Keratinocyte (primary cell): ENCODE data around the gene SF3A1. TPM values are rescaled to one million over a fixed set of nuclear protein-coding genes. Genes with fewer than 3 reads are reported as not detected.
A peak's percentile ranks its signal among the peaks of the same experiment; 100 is the strongest.

Experiments used
- DNase-seq: peaks from one replicate; pipeline ENCODE4 v3.0.0-alpha.2; 2011; ENCODE audit warnings: low read depth, missing footprints, low spot score
- FAIRE-seq: peaks from 2 replicates; lab custom pipeline; 2011; peaks lifted over from hg19 to GRCh38; lab: Jason Lieb, UNC
- H2AFZ ChIP-seq: 2 replicates; pipeline ENCODE4 v1.6.0; 2012; ENCODE audit warnings: low read length, control low read depth, inconsistent platforms; ENCODE audit not compliant: control insufficient read depth
- H3K27ac ChIP-seq: 2 replicates; pipeline ENCODE4 v1.5.1; 2011; ENCODE audit warnings: low read length; ENCODE audit not compliant: control insufficient read depth, insufficient read depth
- H3K27me3 ChIP-seq: 3 replicates; pipeline ENCODE4 v1.6.0; 2011; ENCODE audit warnings: low read length; ENCODE audit not compliant: control insufficient read depth, insufficient read depth; ENCODE audit errors: extremely low read depth
- H3K36me3 ChIP-seq, 2 experiments: 2 replicates in 1 of 2; 3 replicates in 1 of 2; pipeline ENCODE4 v1.5.1; 2011; ENCODE audit warnings: low read length in 2 of 2, mild to moderate bottlenecking in 1 of 2; ENCODE audit not compliant: control insufficient read depth in 2 of 2, insufficient read depth in 2 of 2; ENCODE audit errors: extremely low read depth in 1 of 2
- H3K4me1 ChIP-seq: 3 replicates; pipeline ENCODE4 v1.5.1; 2011; ENCODE audit warnings: low read length; ENCODE audit not compliant: control insufficient read depth, insufficient read depth; ENCODE audit errors: extremely low read depth
- H3K4me2 ChIP-seq: 3 replicates; pipeline ENCODE4 v1.6.0; 2011; ENCODE audit warnings: low read depth, low read length; ENCODE audit not compliant: control insufficient read depth, insufficient read depth; ENCODE audit errors: extremely low read depth
- H3K4me3 ChIP-seq, 3 experiments: fragments of 200-600 bp in 1 of 3; sonication (generic) in 1 of 3; 2 replicates in 2 of 3; 3 replicates in 1 of 3; pipeline ENCODE4 v1.5.1; 2011 to 2016; ENCODE audit warnings: low read length in 3 of 3, mild to moderate bottlenecking in 3 of 3, control low read depth in 2 of 3, inconsistent platforms in 1 of 3, low read depth in 1 of 3, mixed read lengths in 1 of 3, mixed run types in 1 of 3, moderate library complexity in 1 of 3; ENCODE audit not compliant: control insufficient read depth in 2 of 3, insufficient read depth in 2 of 3; ENCODE audit errors: extremely low read depth in 1 of 3
- H3K79me2 ChIP-seq: 2 replicates; pipeline ENCODE4 v1.6.0; 2012; ENCODE audit warnings: low read length; ENCODE audit not compliant: control insufficient read depth, insufficient read depth
- H3K9ac ChIP-seq: 3 replicates; pipeline ENCODE4 v1.6.0; 2011; ENCODE audit warnings: low read length; ENCODE audit not compliant: control insufficient read depth, insufficient read depth; ENCODE audit errors: extremely low read depth
- H3K9me1 ChIP-seq: 3 replicates; pipeline ENCODE4 v1.6.0; 2011; ENCODE audit warnings: low read length; ENCODE audit not compliant: control insufficient read depth, insufficient read depth; ENCODE audit errors: extremely low read depth
- H3K9me3 ChIP-seq: 2 replicates; pipeline ENCODE4 v1.5.1; 2012; ENCODE audit warnings: low read depth, low read length; ENCODE audit not compliant: control insufficient read depth
- H4K20me1 ChIP-seq: 3 replicates; pipeline ENCODE4 v1.6.0; 2011; ENCODE audit warnings: low read length; ENCODE audit not compliant: control insufficient read depth, insufficient read depth; ENCODE audit errors: extremely low read depth
- EZH2 ChIP-seq: IDR thresholded peaks from one replicate; pipeline ENCODE4 v1.6.1; 2012; ENCODE audit warnings: inconsistent platforms, mild to moderate bottlenecking, low read length, moderate library complexity
- dilution Hi-C: fragments of 300-500 bp; cut with MboI; formaldehyde crosslinking; loops from one replicate; pipeline ENCODE4 v1.7.0; 2020; ENCODE audit warnings: low sequenced_read_pairs; ENCODE audit not compliant: extremely low pct_ligation_motif_present
- polyA plus RNA-seq, 5 experiments: library from polyadenylated mRNA; depleted of rRNA in 3 of 5; stranded (reverse) in 3 of 5; stranded (forward) in 1 of 5; unstranded in 1 of 5; fragments of >200 nt; gene quantifications; 1 replicate in 1 of 5; 2 replicates in 3 of 5; 3 replicates in 1 of 5; pipeline versions ENCODE4 v1.2.1 to v1.2.3, GENCODE V29; 2011 to 2012; ENCODE audit warnings: missing spikeins in 2 of 5, low read depth in 1 of 5, low replicate concordance in 1 of 5
- TF ChIP-seq, protein P1 (sequence below), 3 experiments: IDR thresholded peaks in 1 of 3; conservative IDR thresholded peaks in 1 of 3; optimal IDR thresholded peaks in 1 of 3; 2 replicates in 2 of 3; 3 replicates in 1 of 3; pipeline versions ENCODE3 to v1.5.1; 2011; ENCODE audit warnings: low read length in 3 of 3, mild to moderate bottlenecking in 3 of 3, moderate library complexity in 2 of 3, control low read depth in 1 of 3, inconsistent platforms in 1 of 3; ENCODE audit not compliant: insufficient read depth in 2 of 3; ENCODE audit errors: extremely low read depth in 1 of 3

SF3A1 gene
- polyA plus RNA-seq, 1 donor (not counting 4 experiments of a cell fraction or from before 2014, with no cell fraction given): 34.2 TPM

DNA sequence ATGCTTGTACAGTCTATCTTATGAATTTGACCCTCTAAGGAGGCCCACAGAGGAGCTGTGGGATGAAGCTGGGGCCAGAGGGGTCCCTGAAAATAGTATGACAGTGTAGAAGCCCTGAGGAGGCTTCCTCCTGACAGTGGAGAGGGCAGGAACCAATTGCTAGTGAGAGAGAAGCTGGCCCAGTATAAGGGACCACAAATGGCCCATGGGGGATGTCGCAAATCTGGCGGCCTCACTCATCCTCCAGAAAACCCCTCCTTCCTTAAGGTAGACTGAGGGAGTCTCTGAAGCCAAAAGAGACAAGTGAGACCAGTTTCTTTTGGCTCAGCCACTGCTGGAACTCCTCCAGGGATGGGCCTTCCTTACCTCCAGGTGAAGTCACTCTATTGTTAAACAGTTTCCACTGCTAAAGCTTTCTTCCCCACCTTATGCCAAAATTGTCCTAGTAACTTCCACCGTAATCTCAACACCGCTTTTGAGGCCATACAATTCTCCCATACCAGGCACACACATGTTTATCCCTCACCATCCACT lies 49.6 kb downstream of the SF3A1 start:
- dilution Hi-C loops: no loop called here
- DNase-seq (no peak), FAIRE-seq (peak; percentile 70)
- peaks cover 93% of the 10 kb centered on the region for H3K4me1 ChIP-seq
- no peak overlapping the region for H3K9ac ChIP-seq
- TF ChIP-seq EZH2: no peak
- TF ChIP-seq, protein P1, sequence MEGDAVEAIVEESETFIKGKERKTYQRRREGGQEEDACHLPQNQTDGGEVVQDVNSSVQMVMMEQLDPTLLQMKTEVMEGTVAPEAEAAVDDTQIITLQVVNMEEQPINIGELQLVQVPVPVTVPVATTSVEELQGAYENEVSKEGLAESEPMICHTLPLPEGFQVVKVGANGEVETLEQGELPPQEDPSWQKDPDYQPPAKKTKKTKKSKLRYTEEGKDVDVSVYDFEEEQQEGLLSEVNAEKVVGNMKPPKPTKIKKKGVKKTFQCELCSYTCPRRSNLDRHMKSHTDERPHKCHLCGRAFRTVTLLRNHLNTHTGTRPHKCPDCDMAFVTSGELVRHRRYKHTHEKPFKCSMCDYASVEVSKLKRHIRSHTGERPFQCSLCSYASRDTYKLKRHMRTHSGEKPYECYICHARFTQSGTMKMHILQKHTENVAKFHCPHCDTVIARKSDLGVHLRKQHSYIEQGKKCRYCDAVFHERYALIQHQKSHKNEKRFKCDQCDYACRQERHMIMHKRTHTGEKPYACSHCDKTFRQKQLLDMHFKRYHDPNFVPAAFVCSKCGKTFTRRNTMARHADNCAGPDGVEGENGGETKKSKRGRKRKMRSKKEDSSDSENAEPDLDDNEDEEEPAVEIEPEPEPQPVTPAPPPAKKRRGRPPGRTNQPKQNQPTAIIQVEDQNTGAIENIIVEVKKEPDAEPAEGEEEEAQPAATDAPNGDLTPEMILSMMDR (optimal IDR thresholded peaks at IDR 0.05 in 1 of 3, IDR thresholded peaks at IDR 0.05 in 1 of 3, conservative IDR thresholded peaks at IDR 0.05 in 1 of 3; ENCODE audit: extremely low read depth in 1 of 3, insufficient read depth in 2 of 3, low read length in 3 of 3): no peak
- H3K9me1 ChIP-seq: peaks cover 15% of the 10 kb centered on the region
- H3K4me2 ChIP-seq: no peak overlapping the region
- H3K4me3 ChIP-seq: no peak overlapping the region
- peaks cover 8% of the 10 kb centered on the region for H4K20me1 ChIP-seq
- no peak overlapping the region for H2AFZ ChIP-seq
- no peak overlapping the region for H3K27ac ChIP-seq
- peaks cover 0 to 10% of the 10 kb centered on the region in 2 experiments for H3K36me3 ChIP-seq
- H3K27me3 ChIP-seq: no peaks in the 10 kb centered on the region
- H3K79me2 ChIP-seq: peaks cover 41% of the 10 kb centered on the region
- H3K9me3 ChIP-seq: no peaks in the 10 kb centered on the region

DNA sequence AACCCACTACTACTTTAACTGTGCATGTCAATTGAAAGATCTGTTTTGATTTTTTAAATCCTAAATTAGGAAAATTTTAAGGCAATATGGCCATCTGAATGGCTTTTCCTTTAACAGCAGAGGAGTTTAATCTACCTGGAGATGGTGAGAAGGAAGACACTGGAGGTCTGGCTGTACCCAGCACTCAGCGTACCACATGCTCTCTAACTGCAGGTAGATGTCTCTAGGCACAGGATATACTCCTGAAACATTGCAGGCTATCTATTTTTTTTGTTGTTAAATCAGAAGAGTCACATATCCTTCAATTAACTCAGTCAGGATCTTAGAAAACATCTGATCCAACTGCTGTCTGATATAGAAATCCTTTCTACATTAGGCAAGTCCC lies 50.1 kb downstream of the SF3A1 start:
- H3K36me3 ChIP-seq: peaks cover 2 to 12% of the 10 kb centered on the region in 2 experiments
- no peaks in the 10 kb centered on the region for H3K9me3 ChIP-seq
- dilution Hi-C loops: no loop called here
- H3K4me3 ChIP-seq: no peak overlapping the region
- peaks cover 41% of the 10 kb centered on the region for H3K79me2 ChIP-seq
- H4K20me1 ChIP-seq: peaks cover 8% of the 10 kb centered on the region
- TF ChIP-seq, protein P1 (optimal IDR thresholded peaks at IDR 0.05 in 1 of 3, IDR thresholded peaks at IDR 0.05 in 1 of 3, conservative IDR thresholded peaks at IDR 0.05 in 1 of 3; ENCODE audit: extremely low read depth in 1 of 3, insufficient read depth in 2 of 3, low read length in 3 of 3): no peak
- no peak for TF ChIP-seq EZH2
- no peak overlapping the region for H2AFZ ChIP-seq
- DNase-seq: no peak
- H3K9me1 ChIP-seq: peaks cover 15% of the 10 kb centered on the region
- H3K4me2 ChIP-seq: no peak overlapping the region
- FAIRE-seq: no peak
- peaks cover 93% of the 10 kb centered on the region for H3K4me1 ChIP-seq
- H3K27me3 ChIP-seq: no peaks in the 10 kb centered on the region
- no peak overlapping the region for H3K27ac ChIP-seq
- no peak overlapping the region for H3K9ac ChIP-seq
